AG20443 (cell line): ENCODE measurements around the gene FEZF1.
"Not testable (repeated sequence)": the region's sequence is repeated elsewhere in the genome, so short reads cannot be mapped to it uniquely, and the experiment has no call there.

Experiments used
- DNase-seq: peaks from one replicate; pipeline ENCODE4 v3.0.0; 2012; ENCODE audit warnings: low spot score, mixed read lengths

The FEZF1 gene

GRCh38 chr7:122307228-122307621 is 2.7 kb upstream of the FEZF1 start:
- DNase-seq: no peak

DNA sequence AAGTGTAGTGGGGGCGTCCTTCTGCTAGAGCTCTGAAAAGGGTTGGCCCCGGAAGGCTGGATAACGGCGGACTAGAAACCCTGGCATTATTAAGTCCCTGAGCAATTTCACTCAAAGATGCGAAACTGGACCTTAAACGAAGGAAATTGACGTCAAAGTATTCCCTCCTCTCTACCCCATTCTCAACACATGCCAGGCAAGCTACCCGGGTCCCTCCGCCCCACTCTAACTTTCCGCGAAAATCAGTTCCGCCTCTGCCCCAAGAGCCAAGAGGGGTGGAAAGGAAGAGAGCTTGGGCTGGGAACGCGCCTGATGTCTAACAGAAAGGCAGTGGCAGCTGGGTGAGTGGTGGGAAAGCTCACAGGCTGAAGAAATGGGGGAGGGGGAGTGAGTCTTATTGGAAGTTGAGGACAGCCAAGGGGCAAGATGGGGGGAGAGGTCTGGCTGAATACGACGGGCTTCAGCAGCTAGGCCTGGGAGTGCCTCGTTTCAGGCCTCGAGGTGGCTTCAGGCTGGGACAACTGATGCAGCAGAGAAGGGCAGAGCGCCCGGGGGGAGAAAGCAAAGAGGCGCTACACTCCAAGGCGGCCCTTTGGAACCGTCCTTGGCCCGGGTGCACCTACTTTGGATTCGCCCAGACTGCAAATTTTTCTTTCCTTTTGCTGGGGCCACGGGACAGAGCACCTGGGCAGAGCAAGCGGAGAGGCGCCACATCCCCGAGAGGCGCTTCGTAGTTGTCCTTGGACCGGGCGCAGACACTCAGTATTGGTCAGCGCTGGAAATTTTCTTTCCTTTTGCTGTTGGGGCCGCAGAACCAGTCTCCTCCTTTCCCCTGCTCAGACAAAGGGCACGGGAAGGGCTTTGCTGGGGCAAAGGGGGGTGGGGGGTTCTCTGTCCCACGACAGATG is 2.0 kb upstream of the FEZF1 start:
- no peak for DNase-seq

GRCh38 chr7:122305475-122306319 is 1.1 kb upstream of the FEZF1 start:
- DNase-seq: peak; percentile 17

DNA sequence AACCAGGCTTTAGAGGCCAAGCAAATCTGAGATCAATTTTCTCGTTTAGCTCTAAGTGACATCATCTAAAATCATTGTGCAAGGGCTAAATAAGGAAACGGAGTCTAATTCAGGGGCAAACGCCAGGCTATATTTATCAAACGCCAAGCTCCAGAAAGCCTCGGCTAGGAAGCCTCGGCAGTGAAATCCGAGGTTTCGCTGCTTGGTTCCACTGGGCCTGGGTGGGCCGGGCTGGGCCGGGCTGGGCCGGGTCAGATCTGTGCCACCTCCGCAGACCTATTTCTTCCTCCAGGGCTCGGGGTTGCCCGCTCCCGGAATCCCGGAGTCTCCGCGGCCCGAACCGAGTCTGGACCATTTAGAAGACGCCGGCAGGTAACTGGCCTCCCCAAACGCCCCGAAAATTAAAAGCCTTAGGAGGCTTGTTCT is 459 bp upstream of the FEZF1 start:
- DNase-seq: peak; percentile 31

DNA sequence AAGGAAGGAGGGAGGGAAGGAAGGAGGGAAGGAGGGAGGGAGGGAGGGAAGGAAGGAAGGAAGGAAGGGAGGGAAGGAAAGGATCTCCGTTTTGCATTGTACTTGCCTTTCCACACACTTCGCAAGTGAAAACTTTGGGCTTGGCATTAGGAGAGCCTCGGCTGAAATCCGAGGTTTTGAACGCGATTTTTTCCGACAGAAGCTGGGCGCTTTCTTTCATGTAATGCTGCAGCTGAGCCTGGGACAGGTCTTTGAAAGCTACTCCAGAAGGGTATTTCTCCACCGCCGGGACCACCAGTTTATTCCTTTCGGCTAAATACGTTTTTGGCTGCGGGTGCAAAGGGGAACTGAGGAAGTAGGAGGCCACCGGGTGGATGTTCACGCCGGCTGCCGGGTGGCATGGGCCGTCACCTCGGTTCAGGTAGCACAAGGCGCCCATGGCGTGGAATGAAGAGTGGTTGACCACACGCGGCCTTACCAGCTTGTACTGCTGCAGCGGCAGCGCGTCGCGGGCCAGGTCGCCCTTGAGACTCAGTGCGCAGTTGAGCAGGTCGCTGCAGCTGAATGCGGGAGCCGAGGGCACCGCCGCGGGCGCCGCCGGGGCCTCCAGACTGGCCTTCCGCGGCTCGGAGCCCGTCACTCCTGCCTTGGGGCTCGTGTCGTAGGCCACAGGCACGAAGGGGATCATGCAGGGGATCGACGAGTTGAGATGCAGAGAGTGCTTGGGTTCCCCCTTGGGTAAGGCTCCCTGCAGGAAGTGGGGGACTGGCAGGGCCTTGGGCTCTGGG is 825 bp downstream of the FEZF1 start:
- peak; percentile 13 for DNase-seq

GRCh38 chr7:122302761-122303530 is 1.6 kb downstream of the FEZF1 start:
- DNase-seq: no peak

- no peak for DNase-seq
These were observed 2.4 kb downstream of the FEZF1 start for GRCh38 chr7:122301858-122302760.

DNA sequence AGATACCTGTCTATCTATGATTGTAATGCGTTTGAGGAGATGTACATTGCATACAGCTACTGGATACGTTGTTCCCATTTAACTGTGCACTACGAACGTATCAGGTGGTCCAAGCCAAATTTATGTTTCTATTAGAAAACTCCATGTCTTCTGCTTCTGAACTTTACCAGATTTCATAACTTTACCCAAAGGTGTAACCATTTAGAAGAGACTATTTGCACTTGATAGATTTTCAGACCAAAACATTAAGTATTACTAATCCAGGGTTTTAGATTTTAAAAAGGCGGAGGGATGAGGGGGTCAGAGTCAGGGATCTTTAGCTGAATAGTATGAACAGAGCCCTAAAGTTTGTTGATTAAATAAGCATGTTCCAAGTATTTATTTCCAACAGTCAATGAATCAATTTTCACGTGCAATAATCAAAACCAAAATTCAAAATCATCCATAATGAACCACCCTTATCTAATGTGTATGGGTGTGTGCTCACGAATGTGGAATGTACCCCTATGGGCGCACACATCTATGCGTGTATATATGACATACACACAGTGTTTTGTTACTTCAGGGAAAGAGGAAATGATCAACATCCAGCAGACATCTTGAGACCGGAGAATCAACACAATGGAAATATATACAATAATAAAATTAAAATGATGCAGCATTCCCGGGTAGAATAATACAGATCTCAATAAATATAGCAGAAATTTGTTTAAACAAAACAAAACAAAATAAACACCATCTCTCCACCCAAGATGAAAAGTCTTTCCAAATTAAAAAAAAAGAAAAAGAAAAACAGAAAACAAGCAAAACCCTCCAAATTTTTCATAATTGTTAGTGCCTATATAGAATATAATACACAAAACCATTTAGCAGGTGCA is 3.4 kb downstream of the FEZF1 start:
- no peak for DNase-seq

DNA sequence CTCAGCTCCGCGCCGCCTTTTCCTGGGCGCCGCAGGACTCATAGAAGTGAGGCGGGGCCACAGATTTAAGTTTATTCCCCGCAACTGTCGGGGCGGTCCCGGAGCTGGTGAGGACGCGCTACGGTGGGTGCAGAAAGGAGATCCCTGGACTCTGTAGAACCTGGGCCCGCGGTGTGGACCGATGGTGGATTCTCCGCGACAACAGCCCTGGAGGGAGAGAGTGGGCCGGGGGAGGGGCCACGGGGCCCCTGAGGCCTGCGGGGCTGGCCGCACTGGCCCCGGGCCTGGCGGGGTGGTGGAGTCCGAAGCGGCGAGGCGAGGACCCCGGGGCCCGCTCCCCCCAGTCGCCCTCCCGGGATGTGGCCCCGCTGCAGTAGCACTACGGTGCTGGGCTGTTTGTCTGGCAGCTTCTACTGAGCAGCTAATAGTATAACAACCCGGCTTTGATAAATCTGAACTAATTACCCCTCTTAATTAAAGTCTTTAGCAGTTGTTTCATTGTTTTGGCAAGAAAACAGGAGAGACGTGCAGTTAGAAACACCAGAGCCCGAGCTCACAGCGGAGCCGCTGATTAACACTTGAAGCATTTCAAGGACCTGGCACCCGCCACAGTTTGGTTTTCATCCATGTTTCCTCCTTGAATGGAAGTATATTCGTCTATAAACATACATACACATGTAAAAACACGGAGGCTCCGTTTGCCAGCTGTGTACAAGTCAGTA is 4.2 kb downstream of the FEZF1 start:
- DNase-seq: no peak

DNA sequence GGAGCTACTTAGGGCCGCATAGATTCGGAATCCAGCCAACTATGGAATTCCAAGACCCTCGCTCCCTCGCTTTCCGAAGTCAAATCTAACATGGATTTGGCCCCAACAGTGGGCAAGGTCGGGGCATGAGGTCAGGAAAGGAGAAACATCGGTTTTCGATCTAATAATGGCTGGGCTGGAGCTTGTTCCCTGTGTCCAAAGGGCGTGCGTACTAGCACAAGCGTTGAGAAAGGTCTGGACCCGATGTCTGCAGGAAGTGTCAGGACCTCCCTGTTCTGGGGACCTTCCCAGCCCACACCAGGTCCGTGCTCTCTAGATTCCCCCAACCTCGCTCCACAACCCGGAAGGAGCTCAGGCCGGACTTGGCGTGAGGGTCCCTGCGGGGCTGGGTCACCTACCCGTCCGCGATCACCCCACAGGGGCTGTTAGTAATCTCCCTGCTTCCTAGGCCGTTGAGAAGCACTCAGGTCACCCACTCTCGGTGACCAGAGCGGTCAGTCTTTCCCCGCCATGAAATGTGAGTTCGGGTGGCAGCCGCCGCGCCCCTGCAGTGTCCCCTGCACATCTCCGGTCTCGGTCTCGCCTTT is 4.8 kb downstream of the FEZF1 start:
- DNase-seq: no peak

DNA sequence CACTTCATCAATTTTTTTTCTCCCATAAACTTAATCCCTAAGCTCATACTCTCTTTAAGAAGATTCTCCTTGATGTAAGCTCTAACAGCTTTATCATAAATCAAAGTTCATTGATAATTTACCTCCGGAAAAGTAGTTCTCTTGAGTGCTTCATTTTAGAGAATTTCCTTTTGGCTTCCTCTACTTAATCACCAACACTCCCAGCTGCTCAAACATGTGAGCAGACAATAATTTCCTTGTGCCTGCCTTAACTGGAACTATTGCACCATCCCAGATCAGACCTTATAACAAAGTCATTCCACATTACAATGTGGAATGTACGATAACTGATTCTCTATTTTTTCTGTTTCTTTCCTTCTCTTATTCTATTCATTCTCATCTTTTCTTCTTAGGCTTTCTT is 5.9 kb downstream of the FEZF1 start:
- DNase-seq: no peak

DNA sequence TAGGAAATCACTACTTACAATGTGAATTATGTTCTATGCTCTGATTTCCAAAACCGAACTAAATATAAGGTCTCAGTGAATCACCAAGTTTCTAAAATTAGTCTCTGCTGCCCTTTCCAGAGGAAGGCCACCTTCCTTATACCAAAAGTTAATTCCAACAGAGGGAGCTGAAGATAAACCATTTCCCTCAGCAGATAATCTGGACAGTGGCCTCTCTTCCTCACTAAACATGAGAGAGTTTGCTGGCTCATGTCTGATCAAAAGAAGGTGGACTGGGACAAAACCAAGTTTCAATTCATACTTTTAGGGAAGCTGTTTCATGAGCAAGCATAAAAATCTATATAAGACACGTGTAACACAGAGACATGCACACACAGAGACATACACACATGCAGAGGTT is 6.4 kb downstream of the FEZF1 start:
- no peak for DNase-seq

DNA sequence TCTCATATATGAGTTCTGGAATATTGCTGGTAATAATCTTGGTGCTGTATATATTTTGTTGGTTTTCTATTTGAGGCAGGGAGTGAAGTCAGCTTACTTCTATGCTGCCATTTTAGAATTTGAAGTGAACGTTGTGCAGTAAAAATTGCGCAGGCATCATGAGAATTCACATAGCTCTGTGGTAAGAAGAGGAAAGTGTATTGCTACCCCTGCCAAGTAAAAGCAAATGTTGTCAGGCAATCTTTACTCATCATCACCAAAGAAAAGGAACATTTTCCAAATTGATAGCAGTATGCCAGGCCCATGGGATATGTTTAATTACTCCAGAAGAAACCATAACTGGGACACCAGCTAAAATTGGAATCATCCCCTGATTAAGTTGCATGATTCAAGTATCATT is 13.4 kb downstream of the FEZF1 start:
- DNase-seq: no peak

- no peak for DNase-seq
These were observed 14.1 kb downstream of the FEZF1 start for GRCh38 chr7:122290476-122290875.

DNA sequence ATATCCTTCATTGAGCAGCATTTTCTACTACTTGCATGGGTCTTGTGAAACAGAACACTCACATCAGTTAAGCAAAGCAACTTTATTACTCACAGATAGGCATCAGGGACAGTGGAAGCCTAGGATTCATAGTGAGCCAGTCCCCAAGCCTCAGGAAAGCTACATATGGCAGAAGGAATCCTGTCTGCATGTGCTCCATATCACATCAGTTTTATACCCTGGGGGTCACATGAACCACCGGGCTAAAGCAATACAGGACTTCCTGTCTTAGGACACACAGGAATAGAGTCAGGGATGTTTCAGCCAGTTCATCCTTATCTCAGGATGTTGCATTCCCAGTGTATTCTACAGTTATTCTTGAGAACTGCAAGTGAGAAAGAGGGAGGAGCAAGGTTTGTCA is 15.1 kb downstream of the FEZF1 start:
- DNase-seq: no peak

GRCh38 chr7:122284608-122285007 is 19.9 kb downstream of the FEZF1 start:
- not testable (repeated sequence) for DNase-seq

DNA sequence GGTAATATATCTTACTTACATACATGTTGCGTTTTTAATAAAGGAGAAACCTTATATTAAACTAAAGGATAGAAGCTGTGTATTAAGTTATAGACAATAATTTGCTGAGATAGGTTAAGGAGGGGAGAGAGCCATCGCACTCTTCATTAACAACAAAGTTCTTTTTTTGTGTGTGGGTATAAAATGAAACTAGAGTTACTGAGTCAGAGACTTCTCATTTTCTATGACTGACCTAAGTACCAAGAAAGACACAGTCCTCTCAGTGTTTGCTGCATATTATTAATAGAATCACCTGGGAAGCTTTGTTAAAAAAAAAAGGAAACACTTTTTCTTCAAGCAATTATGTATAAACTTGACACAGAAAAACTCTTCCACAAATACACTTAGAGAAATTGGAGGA is 31.4 kb downstream of the FEZF1 start:
- no peak for DNase-seq

DNA sequence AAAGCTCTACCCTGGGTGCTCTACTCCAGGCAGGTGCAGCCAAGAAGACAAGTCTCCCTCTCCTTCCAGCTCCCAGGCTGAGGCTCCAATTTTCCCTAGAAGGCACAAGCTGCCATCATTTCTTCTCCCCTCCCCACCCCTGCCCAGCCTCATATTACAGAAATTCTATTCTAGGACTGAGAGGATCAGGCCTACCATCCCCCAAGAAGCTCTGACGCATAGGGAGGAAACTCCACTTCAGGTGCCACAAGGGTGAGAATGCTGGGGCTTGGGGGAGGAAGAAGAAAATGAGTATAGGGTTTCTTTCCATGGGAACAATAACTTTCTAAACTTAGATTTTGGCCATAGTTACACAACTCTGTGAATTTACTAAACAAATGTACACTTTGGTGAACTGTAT is 35.3 kb downstream of the FEZF1 start:
- DNase-seq: no peak
